ENCODE results near the gene PSMD9. TPM values are rescaled to one million over a fixed set of nuclear protein-coding genes. Genes with fewer than 3 reads are reported as not detected.

Gene PSMD9
- total and polyA plus RNA-seq, 12 donors: 13.6 to 117 (median 34.4) TPM

DNA sequence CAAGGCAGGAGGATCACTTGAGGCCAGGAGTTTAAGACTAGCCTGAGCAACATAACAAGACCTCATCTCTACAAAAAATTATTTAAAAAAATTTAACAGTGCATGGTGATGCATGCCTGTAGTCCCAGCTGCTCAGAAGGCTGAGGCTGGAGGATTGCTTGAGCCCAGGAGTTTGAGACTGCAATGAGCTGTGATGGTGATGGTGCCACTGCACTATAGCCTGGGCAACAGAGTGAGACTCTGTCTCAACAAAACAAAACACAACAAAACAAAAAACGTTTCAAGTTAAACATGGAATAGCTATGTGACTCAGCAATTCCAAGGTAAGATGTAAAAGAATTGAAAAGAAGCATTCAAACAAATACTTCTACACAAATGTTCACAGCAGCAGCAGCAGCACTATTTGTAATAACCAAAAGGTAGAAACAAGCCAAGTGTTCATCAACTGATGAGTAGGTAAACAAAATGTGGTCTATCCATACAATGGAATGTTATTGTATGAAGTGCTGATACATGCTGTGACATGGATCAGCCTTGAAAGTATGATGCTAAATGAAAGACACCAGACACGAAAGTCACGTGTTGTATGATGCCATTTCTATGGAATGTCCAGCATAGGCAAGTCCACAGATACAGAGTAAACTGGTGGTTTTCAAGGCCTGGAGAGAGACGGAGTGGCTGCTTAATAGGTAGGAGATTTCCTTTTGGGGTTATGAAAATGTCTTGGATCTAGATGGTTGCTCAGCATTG is 61.2 kb downstream of the PSMD9 start:
- Histone ChIP-seq H3K9me3 (no peaks in the 10 kb centered on the region), H3K27me3 (no peaks in the 10 kb centered on the region), H3K4me1 (no peaks in the 10 kb centered on the region), H3K4me3 (no peak overlapping the region), H3K36me3 (no peaks in the 10 kb centered on the region), H3K27ac (no peak overlapping the region)
- 62 to 64% methylated on average over 4 of the region's 4 CpGs for WGBS, 2 donors
- no peak for DNase-seq
- intact Hi-C loops (cut with DNase I): loop anchor here in 2 of 10 donors (10.0 kb wide), 2 partner anchors 85 to 175 kb away; no protein-coding TSS in a partner anchor
- no peak for ATAC-seq
- TF ChIP-seq, protein P1, sequence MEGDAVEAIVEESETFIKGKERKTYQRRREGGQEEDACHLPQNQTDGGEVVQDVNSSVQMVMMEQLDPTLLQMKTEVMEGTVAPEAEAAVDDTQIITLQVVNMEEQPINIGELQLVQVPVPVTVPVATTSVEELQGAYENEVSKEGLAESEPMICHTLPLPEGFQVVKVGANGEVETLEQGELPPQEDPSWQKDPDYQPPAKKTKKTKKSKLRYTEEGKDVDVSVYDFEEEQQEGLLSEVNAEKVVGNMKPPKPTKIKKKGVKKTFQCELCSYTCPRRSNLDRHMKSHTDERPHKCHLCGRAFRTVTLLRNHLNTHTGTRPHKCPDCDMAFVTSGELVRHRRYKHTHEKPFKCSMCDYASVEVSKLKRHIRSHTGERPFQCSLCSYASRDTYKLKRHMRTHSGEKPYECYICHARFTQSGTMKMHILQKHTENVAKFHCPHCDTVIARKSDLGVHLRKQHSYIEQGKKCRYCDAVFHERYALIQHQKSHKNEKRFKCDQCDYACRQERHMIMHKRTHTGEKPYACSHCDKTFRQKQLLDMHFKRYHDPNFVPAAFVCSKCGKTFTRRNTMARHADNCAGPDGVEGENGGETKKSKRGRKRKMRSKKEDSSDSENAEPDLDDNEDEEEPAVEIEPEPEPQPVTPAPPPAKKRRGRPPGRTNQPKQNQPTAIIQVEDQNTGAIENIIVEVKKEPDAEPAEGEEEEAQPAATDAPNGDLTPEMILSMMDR (IDR thresholded peaks at IDR 0.05): no peak

DNA sequence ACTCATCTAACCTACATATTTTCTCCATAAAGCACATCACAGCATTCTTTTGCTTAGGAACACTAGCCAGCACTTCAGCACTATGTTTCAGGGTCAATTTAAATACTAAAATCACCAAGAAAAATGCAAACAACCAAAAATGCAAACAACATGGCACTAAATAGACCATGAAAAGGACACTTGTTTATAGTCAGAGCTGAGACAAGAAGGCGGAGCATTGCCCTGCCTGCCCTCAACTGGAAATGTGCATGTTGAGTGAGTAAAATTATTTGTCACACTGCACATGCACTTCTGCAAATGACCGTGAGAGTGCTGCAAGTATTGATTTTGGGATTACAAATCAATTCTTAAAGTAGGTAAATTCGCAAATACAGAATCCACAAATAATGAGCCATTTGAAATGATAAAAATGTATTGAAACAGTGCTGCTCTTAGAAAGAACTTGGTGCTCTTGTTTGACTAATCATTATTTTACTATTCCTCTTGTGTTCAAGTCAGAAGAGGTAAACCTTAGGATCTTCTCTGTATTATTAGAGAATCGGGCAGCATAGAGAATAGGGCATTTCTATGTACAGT is 64.6 kb downstream of the PSMD9 start:
- ATAC-seq (no peak), DNase-seq (no peak)
- Histone ChIP-seq H3K27me3 (no peaks in the 10 kb centered on the region), H3K36me3 (no peaks in the 10 kb centered on the region), H3K27ac (no peak overlapping the region), H3K4me3 (no peak overlapping the region), H3K4me1 (no peaks in the 10 kb centered on the region), H3K9me3 (no peaks in the 10 kb centered on the region)
- intact Hi-C loops (cut with DNase I): loop anchor here in 2 of 10 donors (10.0 kb wide), 2 partner anchors 82 to 172 kb away; no protein-coding TSS in a partner anchor
- TF ChIP-seq, protein P1 (IDR thresholded peaks at IDR 0.05): no peak
- WGBS, 2 donors: 99% methylated on average over 4 of the region's 4 CpGs

DNA sequence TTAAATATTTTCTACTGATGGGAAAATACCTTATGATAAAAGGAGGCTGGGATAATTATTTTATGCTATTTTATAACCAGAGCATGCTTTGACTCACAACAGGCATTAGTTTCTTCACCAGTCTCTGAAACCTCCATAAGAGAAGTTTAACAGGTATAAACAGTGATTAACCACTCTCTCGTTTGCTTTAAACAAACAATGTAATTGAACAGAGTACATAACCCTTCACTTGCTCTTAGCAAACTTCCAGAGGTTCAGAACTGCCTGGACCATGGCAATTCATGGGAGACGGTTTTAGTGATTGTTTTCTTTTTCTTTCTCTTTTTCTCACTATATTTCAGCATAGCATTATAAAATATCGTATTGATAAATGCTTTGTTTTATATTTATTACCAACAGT is 65.1 kb downstream of the PSMD9 start:
- H3K4me1 ChIP-seq: no peaks in the 10 kb centered on the region
- no peaks in the 10 kb centered on the region for H3K9me3 ChIP-seq
- no peak for DNase-seq
- WGBS, 2 donors: 89% methylated on average over 3 of the region's 3 CpGs
- TF ChIP-seq, protein P1 (IDR thresholded peaks at IDR 0.05): no peak
- H3K27ac ChIP-seq: no peak overlapping the region
- no peak overlapping the region for H3K4me3 ChIP-seq
- intact Hi-C loops (cut with DNase I): loop anchor here in 2 of 10 donors (10.0 kb wide), 2 partner anchors 81 to 171 kb away; no protein-coding TSS in a partner anchor
- H3K36me3 ChIP-seq: no peaks in the 10 kb centered on the region
- H3K27me3 ChIP-seq: no peaks in the 10 kb centered on the region
- ATAC-seq: no peak

DNA sequence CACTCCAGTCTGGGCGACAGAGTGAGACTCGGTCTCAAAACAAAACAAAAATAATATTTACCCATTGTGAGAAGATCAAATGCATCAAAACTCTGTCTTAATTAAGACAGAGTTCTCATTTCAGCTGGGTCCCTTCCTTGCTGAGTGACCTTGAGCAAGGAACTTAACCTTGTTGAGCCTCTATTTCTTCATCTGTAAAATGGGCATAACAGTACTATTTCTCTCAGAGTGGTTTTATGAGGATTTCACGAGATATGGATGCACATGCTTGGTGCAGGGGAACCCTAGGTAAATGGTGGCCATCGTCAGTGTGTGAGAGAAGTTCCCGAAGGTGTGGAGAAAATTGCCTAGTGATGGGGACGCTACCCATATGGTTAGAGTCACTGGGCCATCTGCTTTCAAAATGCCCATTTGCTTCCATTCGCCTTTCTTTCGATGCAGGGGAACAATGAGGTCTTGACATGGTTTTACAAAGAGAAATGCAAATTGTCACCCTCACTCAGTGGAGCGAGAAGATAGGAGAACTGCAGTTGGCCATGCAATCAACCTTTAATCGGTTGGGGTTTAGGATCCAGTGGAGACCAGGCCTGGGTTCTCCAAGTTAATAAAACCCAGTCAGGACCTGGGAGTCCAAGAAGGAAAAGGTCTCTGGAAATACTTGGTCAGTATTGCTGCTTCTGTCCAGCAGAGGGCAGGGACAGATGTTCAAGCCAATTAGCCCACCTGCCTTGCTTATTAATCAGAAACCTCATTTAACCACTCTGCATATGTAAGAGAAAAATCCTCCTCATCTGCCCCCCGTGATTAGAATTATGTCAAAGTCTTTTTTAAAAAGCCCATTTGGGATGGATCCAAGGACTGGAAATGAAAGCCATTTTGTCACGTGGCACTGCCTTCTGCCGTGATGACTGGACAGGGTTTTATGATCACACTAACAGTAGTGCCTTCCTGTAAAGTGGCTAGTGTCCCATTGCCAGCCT is 67.0 kb downstream of the PSMD9 start:
- H3K27ac ChIP-seq: no peak overlapping the region
- no peaks in the 10 kb centered on the region for H3K27me3 ChIP-seq
- WGBS, 2 donors: 90 to 91% methylated on average over 13 of the region's 13 CpGs
- DNase-seq (no peak), ATAC-seq (peak in 2 of 8 donors; percentile 22 to 42)
- no peak overlapping the region for H3K4me3 ChIP-seq
- H3K4me1 ChIP-seq: no peaks in the 10 kb centered on the region
- H3K9me3 ChIP-seq: no peaks in the 10 kb centered on the region
- H3K36me3 ChIP-seq: no peaks in the 10 kb centered on the region
- intact Hi-C loops (cut with DNase I): loop anchor here in 3 of 10 donors (2.0 to 10.0 kb wide), 3 partner anchors 65 to 169 kb away; partner anchors contain the start of gene BCL7A (in 1 of the 3)
- TF ChIP-seq, protein P1 (IDR thresholded peaks at IDR 0.05): peak in 8 of 9 donors; percentile 15 to 61 (median 56)

All from heart right ventricle (tissue), 16 donors.